GM21786 (cell line): ENCODE results near the gene TRIM32.

Source experiments
- ATAC-seq: cut with Tn5 transposase; IDR thresholded peaks from one replicate; pipeline ENCODE4 v1.9.1; 2021; ENCODE audit not compliant: unreplicated experiment

TRIM32 gene

GRCh38 chr9:116703634-116704033, 16.5 kb downstream of the TRIM32 start:
- ATAC-seq = no peak

DNA sequence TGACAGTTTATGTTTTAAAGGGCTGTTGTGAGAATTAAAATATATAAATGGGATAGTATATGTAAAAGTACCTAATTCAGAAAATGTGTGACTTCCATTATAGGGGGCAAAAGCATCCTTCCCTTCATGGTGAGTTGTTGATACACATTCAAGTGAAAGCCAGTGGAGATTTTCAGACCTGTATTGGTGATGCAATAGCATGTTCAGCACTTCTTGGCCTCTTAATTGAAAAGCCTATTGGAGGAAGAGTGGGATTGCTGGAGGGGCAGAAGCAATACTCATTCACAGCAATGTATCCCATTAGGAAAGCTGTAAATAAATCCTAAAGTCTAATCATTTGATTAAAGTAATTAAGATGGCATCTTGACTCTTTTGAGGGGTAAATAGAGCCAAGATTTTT, 17.4 kb downstream of the TRIM32 start:
- ATAC-seq = no peak

DNA sequence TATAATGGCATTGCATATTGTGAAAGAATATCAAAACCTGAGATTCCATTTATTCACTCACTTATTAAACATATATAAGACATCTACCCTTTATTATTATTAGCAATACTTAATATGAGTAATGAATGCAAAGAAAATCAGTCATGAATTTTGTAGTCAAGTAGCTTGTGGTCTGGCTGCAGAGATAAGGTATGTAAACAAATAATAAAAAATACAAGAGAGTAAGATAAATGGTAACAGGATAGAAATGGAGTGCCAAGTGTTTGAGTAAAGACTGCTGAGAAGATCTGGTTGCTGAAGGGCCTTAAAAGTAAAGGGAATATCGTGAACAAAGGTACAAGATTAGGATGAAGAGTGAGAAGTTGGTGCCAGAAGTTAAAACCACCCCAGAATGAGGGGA, 18.4 kb downstream of the TRIM32 start:
- ATAC-seq = no peak

- ATAC-seq = no peak
These were observed 19.5 kb downstream of the TRIM32 start for GRCh38 chr9:116706310-116707290.

- no peak for ATAC-seq
These were observed 25.7 kb downstream of the TRIM32 start for GRCh38 chr9:116712781-116713180.

- ATAC-seq = no peak
These were observed 26.2 kb downstream of the TRIM32 start for GRCh38 chr9:116713271-116713670.

DNA sequence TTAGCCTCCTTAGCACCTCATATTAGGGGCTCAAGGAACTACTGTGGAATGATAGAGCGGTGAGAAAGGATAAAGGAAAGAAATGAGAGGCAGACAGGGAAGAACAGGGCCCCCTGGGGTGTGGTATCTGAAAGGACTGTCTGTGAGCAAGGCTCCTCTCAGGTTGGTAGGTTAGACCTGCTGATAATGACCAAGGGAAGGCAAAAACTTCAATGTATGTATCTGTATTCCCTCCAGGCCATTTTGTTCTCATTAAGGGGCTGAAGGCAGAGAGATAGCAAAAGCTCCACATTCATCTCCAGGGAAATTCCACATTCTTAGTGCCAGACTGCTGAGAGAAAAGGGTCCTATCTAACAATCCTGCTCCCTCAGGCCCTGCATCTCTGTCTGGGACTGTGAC, 28.6 kb downstream of the TRIM32 start:
- no peak for ATAC-seq

DNA sequence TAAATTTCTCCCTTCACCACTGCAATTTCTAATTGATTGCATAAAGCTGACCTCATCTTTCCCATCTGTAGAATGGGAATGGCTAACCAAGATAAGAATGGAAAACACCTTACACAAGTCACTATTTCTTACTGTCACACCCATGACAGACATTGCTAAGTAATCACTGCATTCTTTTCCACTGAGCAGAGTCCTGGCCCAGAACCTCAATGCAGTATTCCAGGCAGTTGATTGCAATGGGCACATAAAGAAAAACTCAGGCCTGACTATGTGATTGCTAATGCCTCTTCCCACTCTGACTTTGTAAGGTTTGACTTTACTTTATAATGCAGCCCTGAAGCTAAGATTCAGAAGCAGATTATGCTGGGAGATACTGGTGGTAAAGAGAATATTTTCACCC, 29.3 kb downstream of the TRIM32 start:
- ATAC-seq = no peak

GRCh38 chr9:116717150-116717549, 30.0 kb downstream of the TRIM32 start:
- ATAC-seq = no peak

- ATAC-seq = no peak
These were observed 31.0 kb downstream of the TRIM32 start for GRCh38 chr9:116718111-116718510.

DNA sequence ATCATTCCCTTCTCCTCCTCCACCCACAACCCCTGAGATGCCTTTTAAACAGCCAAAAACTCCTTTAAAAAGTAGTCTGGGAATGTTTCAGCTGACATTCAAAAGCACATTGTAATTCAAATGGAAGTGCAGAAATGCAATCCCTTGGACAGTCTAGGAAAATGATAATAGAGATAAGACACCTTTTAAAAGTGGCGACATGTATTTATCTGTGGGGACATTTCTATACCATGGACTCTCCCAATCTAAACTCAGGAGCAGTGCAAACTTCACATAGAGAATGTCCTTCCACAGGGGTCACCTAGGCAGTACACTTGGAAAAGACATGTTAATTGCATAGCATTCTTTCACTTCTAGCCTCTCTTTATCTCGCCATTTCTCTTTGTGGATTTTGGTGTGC, 33.0 kb downstream of the TRIM32 start:
- ATAC-seq = no peak

DNA sequence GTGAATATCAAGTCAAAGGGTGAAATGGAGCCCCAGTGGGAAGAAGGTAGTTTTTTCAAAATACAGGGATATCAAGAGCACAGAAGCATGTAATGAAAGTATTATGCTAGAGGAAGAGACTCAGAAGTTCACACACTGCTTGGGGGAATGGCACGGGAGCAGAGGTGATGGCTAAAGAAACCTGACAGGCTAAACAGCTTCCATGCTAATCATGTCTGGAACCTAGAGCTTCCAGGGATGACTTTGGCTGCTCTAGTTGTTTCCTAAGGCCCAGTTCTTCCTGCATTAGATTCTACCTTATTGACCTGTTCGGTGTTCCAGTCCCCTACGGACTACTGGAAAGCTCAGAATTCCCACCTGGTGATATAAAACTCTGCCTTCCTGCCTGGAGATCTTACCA, 34.3 kb downstream of the TRIM32 start:
- no peak for ATAC-seq

DNA sequence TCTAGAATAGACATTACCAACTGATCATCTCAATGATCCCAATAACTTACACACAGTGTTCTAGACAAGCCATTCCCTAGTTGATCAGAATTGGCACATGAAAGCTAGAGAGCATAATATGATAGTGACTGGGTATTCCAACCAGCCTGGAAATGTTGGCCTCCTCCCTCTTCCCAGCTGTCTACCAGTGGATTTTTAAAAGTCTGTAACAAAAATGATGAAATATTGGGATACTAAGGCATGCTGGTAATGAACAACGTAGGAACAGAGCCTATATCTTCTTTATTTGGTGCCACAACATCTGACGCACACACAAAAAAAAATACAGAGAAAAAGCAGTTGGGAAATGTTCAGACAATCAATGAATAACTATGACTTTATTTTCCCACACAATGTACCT, 34.8 kb downstream of the TRIM32 start:
- no peak for ATAC-seq

GRCh38 chr9:116724123-116724522, 37.0 kb downstream of the TRIM32 start:
- no peak for ATAC-seq

DNA sequence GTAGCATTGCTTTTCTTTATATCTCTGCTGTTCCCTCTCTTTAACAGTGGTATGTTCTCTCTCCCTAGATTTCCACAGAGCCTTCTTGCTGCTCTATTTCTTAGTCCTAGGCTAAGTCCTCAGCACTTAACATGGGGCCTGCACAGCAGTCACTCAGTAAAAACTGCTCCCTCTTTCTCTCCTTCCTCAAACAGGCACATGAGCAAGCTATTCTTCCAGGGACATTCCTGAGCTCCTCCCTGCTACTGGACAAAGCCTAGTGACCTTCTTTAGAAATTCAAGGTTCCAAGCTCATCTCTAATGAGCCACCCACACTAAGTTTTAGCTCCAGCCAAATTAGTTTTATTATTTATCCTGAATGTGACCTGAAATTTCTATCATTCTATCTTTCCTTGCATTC, 39.5 kb downstream of the TRIM32 start:
- no peak for ATAC-seq

DNA sequence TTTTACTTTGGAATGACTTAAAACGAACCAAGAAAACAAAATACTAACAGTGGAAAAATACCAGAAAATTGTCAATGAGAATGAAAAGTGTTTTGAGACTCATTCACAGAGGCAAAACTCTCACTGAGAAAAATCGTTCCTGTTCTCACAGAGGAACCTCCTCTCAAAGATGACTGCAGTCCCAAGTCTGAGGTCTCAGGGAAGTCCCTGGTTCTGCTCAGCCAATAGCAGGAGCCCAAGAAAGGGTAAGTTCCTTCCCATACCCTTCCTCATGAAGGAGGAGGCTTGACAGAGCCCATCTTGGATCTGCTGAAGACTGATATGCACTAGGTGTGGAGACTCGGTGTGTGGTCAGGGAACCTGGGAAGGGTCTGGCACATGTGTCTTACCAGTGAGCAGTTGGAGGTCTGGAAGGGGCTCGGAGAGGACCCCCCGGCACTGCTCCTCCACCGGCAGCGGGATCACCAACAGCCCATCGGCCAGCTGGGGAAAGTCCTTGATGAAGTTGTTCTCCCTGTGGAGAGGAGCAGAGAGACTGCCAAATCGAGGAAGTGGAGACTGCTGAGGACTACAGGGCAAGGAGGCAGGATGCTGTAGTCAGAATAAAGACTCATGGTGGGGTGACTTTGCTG, 46.0 kb downstream of the TRIM32 start:
- no peak for ATAC-seq

DNA sequence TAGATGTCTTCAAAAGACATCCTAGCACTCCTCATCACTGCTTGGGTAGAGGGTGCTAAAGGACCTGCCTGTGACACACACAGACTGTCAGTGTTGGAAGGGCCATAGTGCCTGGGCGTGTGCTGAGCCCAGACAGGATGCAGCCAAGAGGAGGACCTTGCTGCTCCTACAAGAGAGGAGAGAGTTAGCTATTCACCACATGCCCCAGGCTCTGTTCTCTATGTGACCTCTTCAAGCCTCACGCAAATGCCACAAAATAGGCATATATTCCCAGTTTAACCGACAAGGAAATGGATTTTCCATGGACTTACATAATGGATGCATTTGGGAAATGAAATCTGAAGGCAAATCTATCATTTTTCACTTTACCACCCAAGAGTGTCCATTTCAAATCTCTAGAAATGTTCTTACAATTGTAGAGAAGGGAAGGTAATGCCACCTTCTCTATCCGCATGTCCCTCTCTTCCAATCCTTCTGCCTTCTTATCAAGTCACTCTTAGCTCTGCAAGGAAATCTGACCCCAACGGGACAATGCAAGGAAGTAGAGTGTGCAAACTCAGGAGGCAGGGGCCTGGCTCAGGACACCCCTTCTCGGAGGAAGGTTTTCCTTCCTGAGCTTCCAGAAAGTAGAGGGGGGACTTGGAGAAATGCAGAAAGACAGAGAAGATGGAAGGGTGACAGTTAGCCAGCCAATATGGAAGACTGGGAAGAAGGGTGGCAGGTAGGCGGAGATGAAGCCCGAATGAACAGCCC, 49.5 kb downstream of the TRIM32 start:
- no peak for ATAC-seq

GRCh38 chr9:116737152-116737546, 50.0 kb downstream of the TRIM32 start:
- peak; percentile 62 for ATAC-seq

- no peak for ATAC-seq
These were observed 54.1 kb downstream of the TRIM32 start for GRCh38 chr9:116741086-116741740.

DNA sequence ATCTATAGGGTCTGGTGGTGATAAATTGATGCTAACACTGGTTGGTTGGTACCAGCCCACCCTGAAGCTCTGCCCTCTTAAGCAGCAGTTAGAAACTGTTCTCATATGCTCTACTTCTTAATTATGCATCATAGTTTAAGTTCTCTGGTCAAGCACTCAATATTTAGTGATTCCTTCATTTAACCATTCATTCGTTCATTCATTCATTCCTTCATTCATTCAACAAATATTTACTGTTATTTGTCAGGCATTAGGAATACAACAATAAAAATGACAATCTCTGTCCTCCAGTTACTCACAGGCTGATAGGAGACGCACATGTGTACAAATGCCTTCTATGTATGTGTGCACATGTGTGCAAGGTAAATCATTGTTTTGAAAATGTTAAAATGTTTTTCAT, 54.6 kb downstream of the TRIM32 start:
- ATAC-seq = no peak

DNA sequence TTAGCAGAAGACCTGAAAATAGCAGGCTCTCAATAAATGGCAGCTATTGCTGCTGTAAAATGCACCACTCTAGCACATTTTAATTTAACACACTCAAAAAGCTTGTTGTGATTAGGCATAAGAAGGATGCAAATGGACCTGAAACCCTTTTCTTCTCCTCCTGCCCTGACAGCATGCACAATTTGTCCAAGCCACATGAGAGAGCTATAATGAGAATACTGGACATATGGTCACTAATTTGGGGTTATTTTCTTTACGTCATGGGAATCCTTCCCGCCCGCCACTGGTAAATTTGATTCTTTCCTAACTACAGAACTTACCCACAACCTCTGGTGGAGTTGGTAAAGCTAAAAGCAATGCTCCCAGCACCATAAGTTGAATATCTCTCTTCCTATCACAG, 62.1 kb downstream of the TRIM32 start:
- ATAC-seq = no peak
